Upper lobe of left lung (tissue), 4 donors: ENCODE results near the gene VWA8.

Experiments
- EP300 ChIP-seq, 4 donors: sonication (generic); formaldehyde crosslinking; IDR thresholded peaks; one replicate each; pipeline ENCODE4 v1.5.1; 2017; ENCODE audit warnings: antibody characterized with exemption in 4 of 4, control low read depth in 2 of 4
- TF ChIP-seq, protein P1 (sequence below), 6 experiments: fragments of 450-650 bp in 4 of 6; fragments of 200-600 bp in 2 of 6; sonication (generic) in 2 of 6; IDR thresholded peaks; one replicate each; pipeline ENCODE4 v1.5.1; 2016 to 2019; ENCODE audit warnings: antibody characterized with exemption in 6 of 6

GRCh38 chr13:41639237-41639904, 321.5 kb downstream of the VWA8 start:
- TF ChIP-seq, protein P1, sequence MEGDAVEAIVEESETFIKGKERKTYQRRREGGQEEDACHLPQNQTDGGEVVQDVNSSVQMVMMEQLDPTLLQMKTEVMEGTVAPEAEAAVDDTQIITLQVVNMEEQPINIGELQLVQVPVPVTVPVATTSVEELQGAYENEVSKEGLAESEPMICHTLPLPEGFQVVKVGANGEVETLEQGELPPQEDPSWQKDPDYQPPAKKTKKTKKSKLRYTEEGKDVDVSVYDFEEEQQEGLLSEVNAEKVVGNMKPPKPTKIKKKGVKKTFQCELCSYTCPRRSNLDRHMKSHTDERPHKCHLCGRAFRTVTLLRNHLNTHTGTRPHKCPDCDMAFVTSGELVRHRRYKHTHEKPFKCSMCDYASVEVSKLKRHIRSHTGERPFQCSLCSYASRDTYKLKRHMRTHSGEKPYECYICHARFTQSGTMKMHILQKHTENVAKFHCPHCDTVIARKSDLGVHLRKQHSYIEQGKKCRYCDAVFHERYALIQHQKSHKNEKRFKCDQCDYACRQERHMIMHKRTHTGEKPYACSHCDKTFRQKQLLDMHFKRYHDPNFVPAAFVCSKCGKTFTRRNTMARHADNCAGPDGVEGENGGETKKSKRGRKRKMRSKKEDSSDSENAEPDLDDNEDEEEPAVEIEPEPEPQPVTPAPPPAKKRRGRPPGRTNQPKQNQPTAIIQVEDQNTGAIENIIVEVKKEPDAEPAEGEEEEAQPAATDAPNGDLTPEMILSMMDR (IDR thresholded peaks at IDR 0.05), result no peak
- no peak for TF ChIP-seq EP300 (IDR thresholded peaks at IDR 0.05)
